IPS-18c (cell line): ENCODE data around the gene LGALS12.
"Not testable (repeated sequence)": the region's sequence is repeated elsewhere in the genome, so short reads cannot be mapped to it uniquely, and the experiment has no call there.

ENCODE experiments used
- H3K4me3 ChIP-seq: 2 replicates; pipeline ENCODE4 v1.7.0; 2013; ENCODE audit warnings: low read depth, mild to moderate bottlenecking, low read length, moderate library complexity; ENCODE audit not compliant: insufficient read depth
- H3K9me3 ChIP-seq: one replicate; pipeline ENCODE4 v1.6.1; 2013; ENCODE audit warnings: mild to moderate bottlenecking, low read length, moderate library complexity; ENCODE audit not compliant: control insufficient read depth, insufficient read depth

The LGALS12 gene

GRCh38 chr11:63521896-63522295, 16.0 kb downstream of the LGALS12 start:
- Histone ChIP-seq H3K4me3 (no peak overlapping the region), H3K9me3 (peaks cover 13% of the 10 kb centered on the region)

- Histone ChIP-seq H3K4me3 (no peak overlapping the region), H3K9me3 (peaks cover 13% of the 10 kb centered on the region)
Measured at GRCh38 chr11:63523151-63523550, 17.3 kb downstream of the LGALS12 start.

DNA sequence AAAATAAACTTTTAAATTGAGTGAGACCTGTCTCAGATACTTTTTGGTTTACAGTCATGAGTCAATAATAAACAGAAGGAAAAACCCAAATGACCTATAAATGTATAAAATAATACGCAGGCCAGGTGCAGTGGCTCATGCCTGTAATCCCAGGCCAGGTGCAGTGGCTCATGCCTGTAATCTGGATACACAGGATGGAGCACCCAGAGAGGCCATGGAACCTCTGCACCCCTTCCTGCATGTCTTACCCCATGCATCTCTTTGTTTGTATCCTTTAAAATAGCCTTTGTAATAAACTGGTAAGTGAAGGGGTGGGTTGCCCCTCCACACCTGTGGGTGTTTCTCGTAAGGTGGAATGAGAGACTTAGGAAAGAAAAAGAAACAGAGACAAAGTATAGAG, 21.8 kb downstream of the LGALS12 start:
- peaks cover 9% of the 10 kb centered on the region for H3K9me3 ChIP-seq
- H3K4me3 ChIP-seq = 0 out of 2 replicates have a peak overlapping the region, but pooled peaks have one; percentile 6

GRCh38 chr11:63528156-63528555, 22.3 kb downstream of the LGALS12 start:
- not testable (repeated sequence) for H3K9me3 ChIP-seq, H3K4me3 ChIP-seq

GRCh38 chr11:63528729-63529278, 22.9 kb downstream of the LGALS12 start:
- not testable (repeated sequence) for H3K4me3 ChIP-seq, H3K9me3 ChIP-seq

GRCh38 chr11:63529373-63529772, 23.5 kb downstream of the LGALS12 start:
- not testable (repeated sequence) for H3K4me3 ChIP-seq, H3K9me3 ChIP-seq

DNA sequence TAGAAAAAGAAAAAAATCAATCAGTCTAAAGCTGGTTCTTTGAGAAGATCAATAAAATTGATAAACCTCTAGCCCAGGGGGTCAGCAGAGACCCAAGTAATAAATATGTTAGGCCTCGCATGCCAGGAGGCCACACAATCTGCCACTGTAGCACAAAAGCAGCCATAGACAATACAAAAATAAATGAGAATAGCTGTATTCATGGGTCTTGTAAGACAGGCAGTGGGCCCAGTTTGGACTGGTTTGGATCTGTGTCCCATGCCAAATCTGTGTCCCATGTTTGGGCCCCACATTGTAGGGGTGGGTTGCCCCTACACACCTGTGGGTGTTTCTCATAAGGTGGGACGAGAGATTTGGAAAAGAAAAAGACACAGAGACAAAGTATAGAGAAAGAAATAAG, 24.1 kb downstream of the LGALS12 start:
- no peaks in the 10 kb centered on the region for H3K9me3 ChIP-seq
- H3K4me3 ChIP-seq = no peak overlapping the region

DNA sequence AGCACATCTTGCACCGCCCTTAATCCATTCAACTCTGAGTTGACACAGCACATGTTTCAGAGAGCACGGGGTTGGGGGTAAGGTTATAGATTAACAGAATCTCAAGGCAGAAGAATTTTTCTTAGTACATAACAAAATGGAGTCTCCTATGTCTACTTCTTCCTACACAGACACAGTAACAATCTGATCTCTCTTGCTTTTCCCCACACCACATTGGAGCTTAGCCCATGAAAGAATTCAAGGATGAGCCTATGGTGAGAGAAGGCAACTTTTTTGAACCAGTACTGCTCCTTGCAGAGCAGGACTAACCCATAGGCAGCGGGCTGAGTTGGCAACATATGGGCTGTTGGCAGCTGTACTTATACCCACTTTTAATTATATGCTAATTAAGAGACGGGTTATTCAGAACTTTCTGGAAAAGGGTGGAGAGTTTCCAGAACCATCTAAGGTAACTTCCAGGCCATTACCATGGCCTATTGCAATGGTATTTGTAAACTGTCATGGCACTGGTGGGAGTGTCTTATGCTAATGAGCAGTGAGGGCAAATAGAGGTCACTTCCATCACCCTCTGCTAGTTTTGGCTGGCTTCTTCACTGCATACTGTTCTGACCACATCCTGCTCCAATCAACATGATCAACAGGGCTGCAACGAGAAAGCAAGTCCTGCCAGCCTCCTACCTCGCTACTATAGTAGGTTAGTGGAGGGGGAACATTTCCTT, 25.3 kb downstream of the LGALS12 start:
- H3K9me3 ChIP-seq, H3K4me3 ChIP-seq: not testable (repeated sequence)

DNA sequence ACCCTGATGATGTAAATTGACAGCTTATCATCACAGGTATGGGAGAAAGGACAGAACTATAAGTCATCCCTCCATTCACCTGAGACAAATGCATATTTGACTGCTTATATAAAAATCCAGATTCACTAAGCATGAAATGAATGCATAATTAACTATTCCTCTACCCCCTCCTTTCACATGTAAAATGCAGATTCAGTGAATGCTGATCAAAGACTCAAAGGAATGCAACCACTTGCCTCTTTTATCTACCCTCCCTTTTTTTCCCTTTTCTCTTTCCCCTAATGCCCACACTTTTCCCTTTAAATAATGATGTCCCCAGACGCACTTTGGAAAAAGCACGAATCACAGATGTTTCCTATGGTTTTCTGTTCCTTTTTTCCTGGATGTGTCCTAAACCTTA, 26.2 kb downstream of the LGALS12 start:
- H3K9me3 ChIP-seq = no peaks in the 10 kb centered on the region
- no peak overlapping the region for H3K4me3 ChIP-seq

DNA sequence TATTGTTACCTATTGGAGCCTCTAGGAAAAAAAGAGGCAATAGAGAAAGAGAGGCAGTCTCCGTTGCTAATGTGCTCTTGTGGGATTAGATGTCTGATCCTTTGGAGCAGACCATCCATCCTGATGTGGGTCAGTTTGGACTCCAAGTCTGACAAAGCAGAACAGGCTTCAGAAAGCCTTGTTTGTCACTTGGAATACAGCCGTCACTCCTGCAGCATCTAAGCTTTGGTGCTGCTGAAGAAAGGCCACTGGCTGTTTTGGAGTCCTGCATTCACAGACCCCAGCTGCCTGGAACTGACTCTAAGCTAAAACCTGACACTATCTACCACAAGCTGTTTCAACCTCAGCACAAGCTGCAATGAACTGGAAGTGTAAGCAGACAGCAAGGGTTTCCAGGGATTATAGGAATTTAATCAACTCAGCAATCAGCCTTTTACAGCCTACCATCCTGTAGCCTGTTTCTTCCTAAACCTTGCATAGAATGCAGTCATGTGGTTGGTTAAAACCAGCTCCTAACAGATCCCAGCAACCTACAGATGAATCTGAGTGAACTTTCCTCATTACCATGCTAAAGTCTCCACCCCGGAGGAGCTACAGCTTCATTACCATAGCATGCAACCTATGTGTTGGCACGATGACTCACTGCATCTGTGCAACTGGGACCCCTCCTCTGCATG, 27.1 kb downstream of the LGALS12 start:
- Histone ChIP-seq H3K9me3 (no peaks in the 10 kb centered on the region), H3K4me3 (no peak overlapping the region)

- Histone ChIP-seq H3K9me3 (no peaks in the 10 kb centered on the region), H3K4me3 (no peak overlapping the region)
Measured at GRCh38 chr11:63534076-63534475, 28.2 kb downstream of the LGALS12 start.

GRCh38 chr11:63534895-63535461, 29.1 kb downstream of the LGALS12 start:
- Histone ChIP-seq H3K4me3 (no peak overlapping the region), H3K9me3 (no peaks in the 10 kb centered on the region)

DNA sequence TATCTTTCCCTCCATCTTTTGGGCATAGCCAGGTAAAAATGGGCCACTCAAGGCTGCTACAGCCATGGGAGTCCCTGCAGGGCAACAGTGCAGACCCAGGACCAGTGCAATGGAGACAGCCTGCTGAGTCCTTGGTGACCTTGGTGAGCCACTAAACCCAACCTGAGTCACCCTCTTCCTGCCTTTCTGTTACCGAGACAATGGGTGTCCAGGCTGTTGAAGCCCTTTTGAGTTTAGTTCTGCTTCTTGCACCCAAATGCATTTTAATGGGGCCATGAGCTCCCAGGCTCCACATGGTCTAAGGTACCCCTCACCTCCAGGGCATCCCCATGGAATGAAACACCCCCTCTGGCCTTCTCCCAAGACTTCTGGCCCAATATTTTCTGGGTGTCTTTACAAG, 29.9 kb downstream of the LGALS12 start:
- Histone ChIP-seq H3K9me3 (no peaks in the 10 kb centered on the region), H3K4me3 (no peak overlapping the region)

DNA sequence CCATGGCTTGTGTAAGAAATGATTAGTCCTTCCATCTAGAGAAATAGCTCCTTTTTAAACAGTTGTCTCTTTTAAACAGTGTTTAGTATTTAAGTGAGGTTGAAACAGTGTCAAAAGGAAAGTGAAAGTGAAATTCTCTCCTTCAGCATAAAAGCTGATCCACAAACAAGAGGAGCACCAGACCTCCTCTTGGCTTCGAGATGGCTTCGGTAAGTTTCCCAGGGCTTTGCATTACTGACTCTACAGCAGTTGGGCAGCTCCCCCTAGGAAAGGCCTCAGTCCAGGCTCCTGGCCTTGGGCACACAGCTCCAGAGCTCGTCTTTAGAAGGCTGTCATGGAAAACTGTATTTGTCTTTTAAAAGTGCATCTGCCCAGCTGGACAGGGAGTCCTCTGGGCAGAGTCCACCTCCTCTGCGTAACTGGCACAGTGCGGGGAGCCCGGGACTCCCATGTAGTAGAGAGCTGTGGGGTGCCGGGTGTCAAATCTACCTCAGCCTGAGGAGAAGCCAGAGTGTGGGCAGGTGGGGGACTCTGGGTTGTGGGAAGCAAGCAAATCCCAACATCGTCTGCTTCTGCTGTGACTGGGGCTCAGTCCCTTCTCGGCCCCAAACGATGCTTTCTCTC, 30.9 kb downstream of the LGALS12 start, which contains the start of gene PLAAT4:
Gene PLAAT4 (plus strand): TSS at position 140 of the 624 bp plus-strand sequence. CDS start 61 bp downstream, at position 201.
- H3K4me3 ChIP-seq = no peak within 1 kb of the TSS

GRCh38 chr11:63537293-63538101, 31.6 kb downstream of the LGALS12 start:
- Histone ChIP-seq H3K4me3 (no peak overlapping the region), H3K9me3 (peaks cover 3% of the 10 kb centered on the region)

More for the DNA sequence above, 30.9 kb downstream of the LGALS12 start, which contains the start of gene PLAAT4:
- peaks cover 3% of the 10 kb centered on the region for H3K9me3 ChIP-seq

GRCh38 chr11:63542506-63542905, 36.6 kb downstream of the LGALS12 start:
- H3K9me3 ChIP-seq, H3K4me3 ChIP-seq: not testable (repeated sequence)

DNA sequence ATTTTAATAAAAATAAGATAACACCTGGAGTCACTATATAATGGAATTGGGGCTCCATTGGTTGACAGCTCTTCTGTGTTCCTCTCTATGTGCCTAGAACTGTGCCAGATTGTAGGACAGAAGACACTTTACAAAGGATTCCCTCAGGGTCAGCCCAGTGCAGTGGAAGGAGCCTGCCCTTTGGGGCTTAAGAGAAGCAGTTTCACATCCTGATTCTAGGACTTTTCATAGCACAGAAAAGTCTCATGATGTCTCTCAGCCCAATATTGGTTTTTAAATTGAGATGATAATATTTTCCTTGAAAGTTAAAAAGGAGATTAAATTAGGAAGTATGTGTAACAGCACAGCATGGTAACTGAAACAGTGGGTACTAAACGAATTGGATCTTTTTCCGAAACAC, 37.8 kb downstream of the LGALS12 start:
- Histone ChIP-seq H3K9me3 (peaks cover 9% of the 10 kb centered on the region), H3K4me3 (no peak overlapping the region)
